Fibroblast of lung (primary cell): ENCODE measurements around the gene N4BP3. TPM values are rescaled to one million over a fixed set of nuclear protein-coding genes. Genes with fewer than 3 reads are reported as not detected.

Experiments used
- DNase-seq, 2 donors: peaks; one replicate each; pipeline versions ENCODE4 v3.0.0 to v3.0.0-alpha.2; 2010; ENCODE audit warnings: low read depth in 2 of 2
- H2AFZ ChIP-seq: 2 replicates; pipeline ENCODE4 v1.5.1; 2012; ENCODE audit warnings: low read length, control low read depth, inconsistent platforms
- H3K27ac ChIP-seq: 2 replicates; pipeline ENCODE4 v1.5.1; 2011; ENCODE audit warnings: low read length, control low read depth; ENCODE audit not compliant: insufficient read depth
- H3K27me3 ChIP-seq: 2 replicates; pipeline ENCODE4 v1.5.1; 2011; ENCODE audit warnings: mild to moderate bottlenecking, low read length; ENCODE audit not compliant: control insufficient read depth, insufficient read depth
- H3K36me3 ChIP-seq: 2 replicates; pipeline ENCODE4 v1.5.1; 2011; ENCODE audit warnings: low read length; ENCODE audit not compliant: control insufficient read depth, insufficient read depth
- H3K4me1 ChIP-seq: 2 replicates; pipeline ENCODE4 v1.5.1; 2011; ENCODE audit warnings: low read length; ENCODE audit not compliant: control insufficient read depth, insufficient read depth; ENCODE audit errors: extremely low read depth
- H3K4me2 ChIP-seq: 2 replicates; pipeline ENCODE4 v1.5.1; 2011; ENCODE audit warnings: low read length, control low read depth; ENCODE audit not compliant: insufficient read depth; ENCODE audit errors: extremely low read depth
- H3K4me3 ChIP-seq, 4 experiments: fragments of 200-600 bp in 1 of 4; sonication (generic) in 1 of 4; replicated peaks in 1 of 4; 2 replicates each; pipeline ENCODE4 v1.5.1; 2011 to 2016; ENCODE audit warnings: low read length in 4 of 4, low read depth in 3 of 4, mild to moderate bottlenecking in 3 of 4, control low read depth in 2 of 4, inconsistent platforms in 1 of 4, mixed read lengths in 1 of 4; ENCODE audit not compliant: insufficient read depth in 1 of 4; ENCODE audit errors: control extremely low read depth in 1 of 4
- H3K79me2 ChIP-seq: 2 replicates; pipeline ENCODE4 v1.5.1; 2012; ENCODE audit warnings: mild to moderate bottlenecking, low read length, inconsistent platforms; ENCODE audit not compliant: control insufficient read depth, insufficient read depth
- H3K9ac ChIP-seq: 2 replicates; pipeline ENCODE4 v1.5.1; 2011; ENCODE audit warnings: mild to moderate bottlenecking, low read length, control low read depth; ENCODE audit not compliant: insufficient read depth
- H3K9me3 ChIP-seq: 2 replicates; pipeline ENCODE4 v1.5.1; 2012; ENCODE audit warnings: low read depth, low read length; ENCODE audit not compliant: control insufficient read depth, insufficient read depth
- H4K20me1 ChIP-seq: 2 replicates; pipeline ENCODE4 v1.5.1; 2011; ENCODE audit warnings: low read length; ENCODE audit not compliant: control insufficient read depth, insufficient read depth; ENCODE audit errors: extremely low read depth
- EZH2 ChIP-seq: IDR thresholded peaks from 2 replicates; pipeline ENCODE4 v1.5.1; 2012; ENCODE audit warnings: low read length, control low read depth, mild to moderate bottlenecking; ENCODE audit errors: missing control alignments
- polyA plus RNA-seq, 2 donors: library from polyadenylated mRNA; depleted of rRNA in 1 of 2; stranded (reverse) in 1 of 2; unstranded in 1 of 2; fragments of >200 nt; gene quantifications; 2 replicates each; pipeline ENCODE4 v1.2.1, GENCODE V29; 2011 to 2012; ENCODE audit warnings: missing spikeins in 1 of 2
- total RNA-seq: library from RNA; depleted of rRNA; stranded (reverse); fragments of >200 nt; gene quantifications from 2 replicates; pipeline ENCODE4 v1.2.1, GENCODE V29; 2014
- TF ChIP-seq, protein P1 (sequence below), 2 donors: IDR thresholded peaks in 1 of 2; conservative IDR thresholded peaks in 1 of 2; 1 replicate in 1 of 2; 2 replicates in 1 of 2; pipeline ENCODE4 v1.5.1; 2011 to 2012; ENCODE audit warnings: low read length in 2 of 2, control low read depth in 1 of 2, inconsistent platforms in 1 of 2, low read depth in 1 of 2, mild to moderate bottlenecking in 1 of 2

The N4BP3 gene
- total and polyA plus RNA-seq, 2 donors (not counting 1 experiment from before 2014, with no cell fraction given) = 0.19 to 0.83 TPM

GRCh38 chr5:178119915-178120606 is 6.7 kb downstream of the N4BP3 start:
- H3K4me3 ChIP-seq = no peak overlapping the region
- no peaks in the 10 kb centered on the region for H4K20me1 ChIP-seq
- TF ChIP-seq, protein P1, sequence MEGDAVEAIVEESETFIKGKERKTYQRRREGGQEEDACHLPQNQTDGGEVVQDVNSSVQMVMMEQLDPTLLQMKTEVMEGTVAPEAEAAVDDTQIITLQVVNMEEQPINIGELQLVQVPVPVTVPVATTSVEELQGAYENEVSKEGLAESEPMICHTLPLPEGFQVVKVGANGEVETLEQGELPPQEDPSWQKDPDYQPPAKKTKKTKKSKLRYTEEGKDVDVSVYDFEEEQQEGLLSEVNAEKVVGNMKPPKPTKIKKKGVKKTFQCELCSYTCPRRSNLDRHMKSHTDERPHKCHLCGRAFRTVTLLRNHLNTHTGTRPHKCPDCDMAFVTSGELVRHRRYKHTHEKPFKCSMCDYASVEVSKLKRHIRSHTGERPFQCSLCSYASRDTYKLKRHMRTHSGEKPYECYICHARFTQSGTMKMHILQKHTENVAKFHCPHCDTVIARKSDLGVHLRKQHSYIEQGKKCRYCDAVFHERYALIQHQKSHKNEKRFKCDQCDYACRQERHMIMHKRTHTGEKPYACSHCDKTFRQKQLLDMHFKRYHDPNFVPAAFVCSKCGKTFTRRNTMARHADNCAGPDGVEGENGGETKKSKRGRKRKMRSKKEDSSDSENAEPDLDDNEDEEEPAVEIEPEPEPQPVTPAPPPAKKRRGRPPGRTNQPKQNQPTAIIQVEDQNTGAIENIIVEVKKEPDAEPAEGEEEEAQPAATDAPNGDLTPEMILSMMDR (conservative IDR thresholded peaks at IDR 0.05 in 1 of 2, IDR thresholded peaks at IDR 0.05 in 1 of 2; ENCODE audit: low read depth in 1 of 2, low read length in 2 of 2) = no peak
- no peak for TF ChIP-seq EZH2
- no peaks in the 10 kb centered on the region for H3K79me2 ChIP-seq
- H3K9ac ChIP-seq = no peak overlapping the region
- H3K27ac ChIP-seq = no peak overlapping the region
- peaks cover 28% of the 10 kb centered on the region for H3K27me3 ChIP-seq
- no peaks in the 10 kb centered on the region for H3K9me3 ChIP-seq
- H3K4me1 ChIP-seq = no peaks in the 10 kb centered on the region
- DNase-seq = no peak
- no peak overlapping the region for H3K4me2 ChIP-seq
- H3K36me3 ChIP-seq = no peaks in the 10 kb centered on the region
- H2AFZ ChIP-seq = no peak overlapping the region

- peak; percentile 46 to 80 for DNase-seq
- no peak for TF ChIP-seq EZH2
- TF ChIP-seq, protein P1 (conservative IDR thresholded peaks at IDR 0.05 in 1 of 2, IDR thresholded peaks at IDR 0.05 in 1 of 2; ENCODE audit: low read depth in 1 of 2, low read length in 2 of 2) = peak; percentile 15 to 52
- H3K9ac ChIP-seq = no peak overlapping the region
- peaks cover 21% of the 10 kb centered on the region for H3K27me3 ChIP-seq
- no peaks in the 10 kb centered on the region for H3K9me3 ChIP-seq
- peak overlapping the region; percentile 3 for H3K4me2 ChIP-seq
- no peaks in the 10 kb centered on the region for H3K79me2 ChIP-seq
- no peaks in the 10 kb centered on the region for H3K36me3 ChIP-seq
- H3K4me1 ChIP-seq = no peaks in the 10 kb centered on the region
- peak overlapping the region in 1 of 4 experiments; percentile 49 for H3K4me3 ChIP-seq
- no peaks in the 10 kb centered on the region for H4K20me1 ChIP-seq
- H2AFZ ChIP-seq = peak overlapping the region; percentile 36
- H3K27ac ChIP-seq = no peak overlapping the region
Observed at GRCh38 chr5:178120607-178121357, 7.5 kb downstream of the N4BP3 start.
